T47D (cell line): ENCODE measurements around the gene PRELP.

ENCODE experiments used
- DNase-seq, 2 experiments: peaks; one replicate each; pipeline versions ENCODE4 v3.0.0 to v3.0.0-alpha.2; 2011 to 2012; ENCODE audit warnings: low read depth in 1 of 2, low spot score in 1 of 2
- JUND ChIP-seq: IDR thresholded peaks from 2 replicates; pipeline ENCODE4 v1.6.1; 2012; ENCODE audit warnings: low read depth
- in situ Hi-C: cut with HindIII; loops from 2 replicates; pipeline ENCODE4 v1.10.0; 2016; ENCODE audit warnings: low sequenced_read_pairs, low pct_unique_long_range_greater_than_20kb

PRELP gene

DNA sequence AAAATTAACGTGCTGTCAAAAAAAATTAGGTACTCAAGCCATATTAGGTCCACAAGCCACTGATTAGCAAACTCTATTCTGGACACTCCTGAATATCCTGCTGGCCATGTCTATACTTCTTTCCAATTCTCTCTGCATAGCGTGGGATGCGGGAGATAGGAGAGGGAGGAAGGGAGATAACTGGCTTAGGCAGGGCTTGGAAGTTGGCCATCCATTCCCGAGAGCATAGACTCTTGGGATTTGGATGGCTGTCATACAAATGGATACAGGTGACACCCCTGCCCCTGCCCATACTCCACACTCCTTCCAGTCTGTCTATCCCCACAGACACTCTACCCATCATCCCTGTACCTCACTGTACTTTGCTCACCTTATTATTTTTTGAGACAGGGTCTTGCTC lies 2.3 kb upstream of the PRELP start:
- TF ChIP-seq JUND = no peak
- in situ Hi-C loops = no loop called here
- DNase-seq = no peak

- no peak for DNase-seq
- no peak for TF ChIP-seq JUND
- in situ Hi-C loops = no loop called here
These were observed 1.8 kb upstream of the PRELP start for GRCh38 chr1:203473781-203474305.

DNA sequence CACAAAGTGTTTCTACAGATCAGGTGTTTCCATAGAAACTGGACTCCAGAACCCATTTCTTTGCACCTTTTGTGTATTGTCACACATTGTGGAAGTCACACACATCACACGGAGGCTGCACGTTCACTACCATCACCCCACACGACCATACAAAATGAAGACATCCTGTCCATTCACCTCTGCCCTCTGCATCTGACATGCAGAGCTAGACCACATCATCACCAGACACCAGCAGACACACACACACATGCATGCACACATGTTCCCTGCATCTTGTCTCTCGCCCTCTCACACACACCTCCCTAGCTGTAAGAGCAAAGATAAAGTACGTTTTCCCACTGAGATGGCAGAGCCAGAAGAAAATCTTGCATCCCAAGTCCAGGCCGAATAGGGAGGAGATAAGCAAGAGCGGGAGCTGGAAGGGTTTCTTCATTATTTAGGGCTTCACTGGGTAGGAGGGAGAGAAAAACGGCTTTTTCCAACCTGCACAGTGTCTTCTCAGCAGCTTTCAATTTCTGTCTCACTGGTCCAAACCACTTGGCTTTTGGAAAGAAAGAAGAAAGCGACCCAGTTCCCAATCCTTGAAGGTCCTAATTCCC lies 709 bp downstream of the PRELP start:
- no peak for DNase-seq
- TF ChIP-seq JUND = no peak
- in situ Hi-C loops = no loop called here

- DNase-seq = no peak
- TF ChIP-seq JUND = no peak
- in situ Hi-C loops = no loop called here
These were observed 2.1 kb downstream of the PRELP start for GRCh38 chr1:203477748-203478147.

DNA sequence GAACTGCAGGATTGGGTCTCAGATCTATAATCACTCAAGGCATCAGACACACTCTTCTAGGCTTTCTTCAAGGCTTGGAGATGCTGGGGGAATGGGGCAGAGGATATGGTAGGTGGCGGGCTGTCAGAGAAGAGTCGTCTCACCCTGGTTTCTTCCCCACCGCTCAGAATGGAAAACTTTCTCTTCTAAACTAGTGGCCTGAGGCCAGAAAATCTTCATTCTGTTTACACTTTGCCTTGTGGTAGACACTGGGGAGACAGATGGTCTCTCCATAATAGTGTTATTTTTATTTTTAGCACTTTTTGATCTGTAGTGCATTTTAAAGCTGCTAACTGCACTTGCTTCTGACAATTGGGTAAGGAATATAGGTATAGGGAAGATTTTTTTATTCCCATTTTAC lies 2.6 kb downstream of the PRELP start:
- TF ChIP-seq JUND = no peak
- in situ Hi-C loops = no loop called here
- DNase-seq = no peak

DNA sequence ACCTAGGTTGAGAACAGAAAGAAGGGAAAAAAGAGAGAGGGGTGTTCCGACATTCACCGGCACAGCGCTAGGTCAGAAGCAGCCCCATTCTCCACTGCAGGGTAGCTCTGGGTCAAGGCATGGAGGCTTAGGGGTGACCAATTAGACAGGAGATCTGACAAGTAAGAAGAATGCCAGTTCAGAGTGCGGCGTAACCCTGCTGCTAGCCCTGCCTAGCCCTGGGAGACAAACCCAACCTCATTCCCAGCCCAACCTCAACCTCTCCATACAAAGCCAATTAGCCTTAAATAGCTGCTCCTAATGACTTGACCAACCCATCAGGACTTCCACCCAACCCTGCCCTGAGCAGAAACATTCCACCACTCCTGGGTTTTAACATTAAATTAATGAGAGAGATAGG lies 3.4 kb downstream of the PRELP start:
- in situ Hi-C loops = no loop called here
- no peak for DNase-seq
- no peak for TF ChIP-seq JUND

DNA sequence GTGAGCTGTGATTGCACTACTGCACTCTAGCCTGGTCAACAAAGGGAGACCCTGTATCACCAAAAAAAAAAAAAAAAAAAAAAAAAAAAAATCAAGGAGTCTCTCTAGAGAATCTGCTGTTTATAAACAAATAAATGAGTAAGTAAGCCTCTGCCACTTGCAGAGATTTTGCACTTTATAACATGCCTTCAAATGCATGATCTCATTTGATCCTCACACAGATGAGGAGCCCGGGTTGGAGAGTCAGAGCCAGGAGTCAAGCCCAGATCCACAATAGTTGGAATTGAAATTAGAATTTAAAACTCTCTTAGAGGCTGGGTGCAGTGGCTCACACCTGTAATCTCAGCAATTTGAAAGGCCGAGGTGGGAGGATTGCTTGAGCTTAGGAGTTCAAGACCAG lies 4.0 kb downstream of the PRELP start:
- DNase-seq = no peak
- in situ Hi-C loops = no loop called here

GRCh38 chr1:203480084-203480483 lies 4.5 kb downstream of the PRELP start:
- DNase-seq = peak in 1 of 2 experiments; percentile 10
- no peak for TF ChIP-seq JUND
- in situ Hi-C loops = no loop called here

More for the DNA sequence above, 4.0 kb downstream of the PRELP start:
- no peak for TF ChIP-seq JUND

GRCh38 chr1:203480525-203481084 lies 5.0 kb downstream of the PRELP start:
- no peak for TF ChIP-seq JUND
- DNase-seq = peak; percentile 63 to 77
- in situ Hi-C loops = no loop called here

GRCh38 chr1:203481196-203481595 lies 5.6 kb downstream of the PRELP start:
- DNase-seq = no peak
- no peak for TF ChIP-seq JUND
- in situ Hi-C loops = no loop called here

GRCh38 chr1:203486618-203487370 lies 11.2 kb downstream of the PRELP start:
- DNase-seq = no peak
- in situ Hi-C loops = no loop called here
- no peak for TF ChIP-seq JUND

DNA sequence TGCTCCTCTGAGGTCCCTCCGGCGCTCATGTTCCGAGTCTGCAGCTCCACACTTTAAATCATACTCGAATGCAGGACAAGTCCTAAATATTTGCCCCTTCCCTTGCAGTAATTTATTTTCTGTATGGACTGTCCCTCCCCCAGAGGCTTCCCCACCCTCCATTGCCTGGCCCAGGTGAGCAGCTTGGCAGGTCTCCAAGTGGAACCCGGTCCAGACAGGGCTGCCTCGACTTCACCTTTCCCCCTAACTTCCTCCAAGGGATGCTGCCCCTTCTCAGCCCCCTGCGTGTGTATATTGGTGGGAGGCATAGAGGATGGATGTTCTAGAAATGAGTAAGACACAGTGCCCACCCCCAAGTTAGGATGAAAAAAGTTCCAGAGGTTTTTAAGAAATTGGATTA lies 12.9 kb downstream of the PRELP start:
- DNase-seq = no peak
- TF ChIP-seq JUND = no peak
- in situ Hi-C loops = no loop called here

DNA sequence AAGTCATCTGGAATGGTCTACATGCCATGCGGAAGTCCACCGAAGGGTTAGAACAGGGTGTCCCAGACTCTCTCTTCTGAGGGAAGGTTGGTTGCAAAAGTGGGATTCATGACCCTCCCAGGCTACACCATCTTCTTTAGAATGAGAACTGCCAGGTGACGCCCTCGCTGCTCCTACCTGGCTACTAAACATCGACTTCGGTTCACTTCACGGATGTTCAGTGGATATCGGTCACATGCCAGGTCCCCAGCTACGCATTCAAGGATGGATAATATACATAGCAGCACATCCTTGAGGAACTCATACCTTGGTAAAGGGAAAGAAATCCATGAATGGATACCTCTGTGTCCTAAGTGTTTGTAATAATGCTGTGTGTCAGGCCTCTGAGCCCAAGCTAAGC lies 15.0 kb downstream of the PRELP start:
- no peak for TF ChIP-seq JUND
- no peak for DNase-seq
- in situ Hi-C loops = no loop called here

- in situ Hi-C loops = no loop called here
- no peak for DNase-seq
- no peak for TF ChIP-seq JUND
These were observed 16.1 kb downstream of the PRELP start for GRCh38 chr1:203491664-203492063.
